Stimulated activated CD4-positive, alpha-beta T cell treated with anti-CD3 and anti-CD28 coated beads, Interleukin-15, amount 100 ng/mL, for 1 hour (primary cell): Measurements from ENCODE around the gene CDCP1.

Experiments used
- DNase-seq, 2 donors: peaks; one replicate each; pipeline ENCODE4 v3.0.0-alpha.2; 2020; ENCODE audit warnings: low read depth in 1 of 2, low spot score in 1 of 2

Gene CDCP1, protein sequence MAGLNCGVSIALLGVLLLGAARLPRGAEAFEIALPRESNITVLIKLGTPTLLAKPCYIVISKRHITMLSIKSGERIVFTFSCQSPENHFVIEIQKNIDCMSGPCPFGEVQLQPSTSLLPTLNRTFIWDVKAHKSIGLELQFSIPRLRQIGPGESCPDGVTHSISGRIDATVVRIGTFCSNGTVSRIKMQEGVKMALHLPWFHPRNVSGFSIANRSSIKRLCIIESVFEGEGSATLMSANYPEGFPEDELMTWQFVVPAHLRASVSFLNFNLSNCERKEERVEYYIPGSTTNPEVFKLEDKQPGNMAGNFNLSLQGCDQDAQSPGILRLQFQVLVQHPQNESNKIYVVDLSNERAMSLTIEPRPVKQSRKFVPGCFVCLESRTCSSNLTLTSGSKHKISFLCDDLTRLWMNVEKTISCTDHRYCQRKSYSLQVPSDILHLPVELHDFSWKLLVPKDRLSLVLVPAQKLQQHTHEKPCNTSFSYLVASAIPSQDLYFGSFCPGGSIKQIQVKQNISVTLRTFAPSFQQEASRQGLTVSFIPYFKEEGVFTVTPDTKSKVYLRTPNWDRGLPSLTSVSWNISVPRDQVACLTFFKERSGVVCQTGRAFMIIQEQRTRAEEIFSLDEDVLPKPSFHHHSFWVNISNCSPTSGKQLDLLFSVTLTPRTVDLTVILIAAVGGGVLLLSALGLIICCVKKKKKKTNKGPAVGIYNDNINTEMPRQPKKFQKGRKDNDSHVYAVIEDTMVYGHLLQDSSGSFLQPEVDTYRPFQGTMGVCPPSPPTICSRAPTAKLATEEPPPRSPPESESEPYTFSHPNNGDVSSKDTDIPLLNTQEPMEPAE

DNA sequence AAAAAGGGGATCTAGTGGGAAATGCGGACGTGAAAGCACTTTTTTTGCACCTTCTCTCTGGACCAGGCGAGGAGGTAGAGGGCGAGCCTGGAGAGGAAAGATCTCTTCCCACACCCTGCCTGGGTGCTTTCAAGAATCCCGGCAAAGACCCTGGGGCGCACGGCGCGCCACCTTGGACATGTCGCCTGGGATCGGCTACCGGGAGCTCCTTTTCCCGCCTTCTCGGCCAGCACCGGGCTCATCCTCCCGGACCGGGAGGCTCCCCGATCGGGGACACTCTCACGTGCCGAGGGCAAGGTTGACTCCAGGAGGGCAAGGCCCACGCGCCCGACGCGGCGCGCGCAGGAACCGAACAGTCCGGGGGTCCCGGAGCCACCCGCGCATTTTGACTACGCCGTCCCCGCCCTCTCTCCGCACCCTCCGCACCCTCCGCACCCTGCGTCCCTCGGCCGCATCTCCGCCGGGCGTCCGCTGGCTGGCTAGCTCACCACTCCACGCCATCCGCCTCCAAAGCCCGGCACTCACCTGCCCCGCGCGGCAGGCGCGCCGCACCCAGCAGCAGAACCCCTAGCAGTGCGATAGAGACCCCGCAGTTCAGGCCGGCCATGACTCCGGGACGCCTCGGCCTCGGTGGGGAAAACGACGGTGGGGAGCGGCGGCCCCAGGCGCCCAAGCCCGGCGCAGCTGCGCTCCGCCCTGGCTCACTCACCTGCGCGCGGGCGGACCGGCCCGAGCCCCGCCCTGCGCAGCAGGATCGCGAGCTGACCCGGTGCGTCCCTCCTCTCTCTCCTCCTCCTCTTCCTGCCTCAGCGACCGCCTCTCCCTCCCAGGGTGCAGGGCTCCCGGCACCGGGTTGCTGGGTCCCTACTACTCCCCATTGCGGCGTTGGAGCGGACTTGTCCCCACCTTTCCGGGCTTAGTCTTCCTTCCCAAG is at the start of gene CDCP1:
Gene CDCP1, minus strand, starts transcription at position 698 of the 934 bp plus-strand sequence. Its CDS starts 91 bp downstream, at position 607.
- no peak for DNase-seq

DNA sequence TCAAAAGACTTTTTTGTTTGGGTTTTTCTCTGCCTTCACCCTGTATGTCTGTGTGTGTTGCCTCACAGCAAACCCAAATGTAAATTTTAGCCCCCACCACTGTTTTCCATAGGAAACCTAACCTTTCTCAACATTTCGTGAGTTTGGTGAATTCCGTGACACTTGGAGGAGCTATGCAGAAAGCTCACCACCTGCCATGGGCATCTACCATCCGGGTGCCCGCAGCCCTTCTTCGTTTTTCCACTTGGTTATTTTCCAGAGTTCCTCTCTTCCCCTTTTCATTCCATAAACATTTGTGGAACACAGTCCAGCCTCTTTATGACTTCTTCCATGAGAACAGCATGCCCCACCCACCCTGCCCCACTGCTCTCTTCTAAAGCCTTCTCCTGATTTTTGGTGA is 48.6 kb upstream of the CDCP1 start:
- no peak for DNase-seq

DNA sequence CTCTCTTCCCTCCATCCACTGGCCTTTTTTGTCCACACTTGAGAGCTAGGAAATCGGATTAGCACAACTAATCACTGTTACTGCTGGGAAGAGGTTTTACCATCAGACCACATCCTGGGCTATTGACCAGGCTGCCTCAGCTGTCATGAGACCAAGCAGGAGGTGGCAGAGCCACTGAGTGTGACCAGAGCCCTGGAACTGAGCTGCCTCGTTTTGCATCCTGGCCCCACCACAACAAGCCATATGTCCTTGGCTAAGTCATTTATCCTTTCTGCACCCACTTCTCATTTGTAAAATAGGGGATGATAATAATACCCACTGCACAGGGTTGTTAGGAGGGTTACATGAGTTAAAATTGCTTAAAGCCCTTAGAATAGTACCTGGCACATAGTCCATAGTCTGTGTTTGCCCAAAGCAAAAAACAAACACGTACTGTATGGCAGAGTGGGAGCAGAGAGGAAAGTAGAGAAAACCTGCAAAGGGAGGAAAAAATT is 45.8 kb upstream of the CDCP1 start:
- DNase-seq, result no peak

DNA sequence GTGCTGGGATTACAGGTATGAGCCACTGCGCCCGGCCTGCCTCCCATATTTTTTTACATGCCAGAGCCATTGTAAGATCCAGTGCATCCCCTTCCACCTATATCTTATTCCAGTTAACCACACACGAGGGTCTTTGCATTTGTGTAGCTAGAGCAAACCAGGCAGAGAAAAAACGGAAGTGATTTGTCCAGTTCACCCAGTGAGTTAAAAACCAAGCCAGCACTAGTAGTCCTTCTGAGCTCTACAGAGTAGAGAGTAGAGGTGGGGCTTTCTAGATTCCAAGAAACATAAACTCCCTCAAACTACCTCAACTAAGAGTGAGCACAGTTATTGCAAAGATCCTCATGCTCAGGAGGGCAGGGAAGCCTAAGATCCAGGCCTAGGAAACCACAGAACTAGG is 45.2 kb upstream of the CDCP1 start:
- no peak for DNase-seq

DNA sequence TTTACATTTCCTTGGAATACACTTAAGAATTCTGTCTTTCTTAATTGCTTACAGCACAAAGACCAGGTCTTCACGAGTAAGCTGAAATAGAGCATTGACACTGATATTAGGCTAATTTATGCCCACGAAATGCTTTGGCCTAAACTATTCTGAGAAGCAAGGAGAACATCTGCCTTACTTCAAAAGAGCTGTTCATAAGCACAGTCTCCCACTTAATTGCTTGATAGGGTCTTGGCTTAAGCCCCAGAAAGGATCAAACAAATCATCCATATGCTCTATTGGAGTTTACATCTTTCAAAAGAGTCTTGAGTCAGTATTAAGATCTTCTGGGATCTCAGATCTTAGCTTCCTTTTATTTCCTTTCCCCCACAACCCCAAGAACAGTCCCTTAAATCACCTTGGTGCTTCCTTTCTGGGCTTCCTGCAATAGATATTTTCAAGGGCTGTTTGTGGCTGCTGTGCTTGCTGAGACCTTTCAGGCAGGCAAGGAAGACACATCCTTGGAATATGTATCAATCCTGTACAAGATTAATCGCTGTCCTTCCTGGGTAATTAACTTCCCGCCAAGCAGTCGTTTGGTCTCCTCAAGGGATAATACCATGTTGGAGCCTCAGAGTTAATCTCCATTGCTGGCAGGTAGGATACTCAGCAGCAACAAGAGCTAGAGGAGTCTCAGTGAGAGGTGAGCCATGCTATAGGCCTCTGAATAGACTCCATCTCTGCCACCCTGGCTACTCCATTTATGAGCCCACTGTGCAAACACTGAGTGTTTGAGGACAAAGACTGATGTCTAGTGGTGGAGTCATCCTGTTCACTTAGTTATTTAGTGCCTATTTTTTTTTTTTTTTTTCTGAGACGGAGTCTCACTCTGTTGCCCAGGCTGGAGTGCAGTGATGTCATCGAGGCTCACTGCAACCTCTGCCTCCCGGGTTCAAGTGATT is 42.8 kb upstream of the CDCP1 start:
- DNase-seq, result no peak

DNA sequence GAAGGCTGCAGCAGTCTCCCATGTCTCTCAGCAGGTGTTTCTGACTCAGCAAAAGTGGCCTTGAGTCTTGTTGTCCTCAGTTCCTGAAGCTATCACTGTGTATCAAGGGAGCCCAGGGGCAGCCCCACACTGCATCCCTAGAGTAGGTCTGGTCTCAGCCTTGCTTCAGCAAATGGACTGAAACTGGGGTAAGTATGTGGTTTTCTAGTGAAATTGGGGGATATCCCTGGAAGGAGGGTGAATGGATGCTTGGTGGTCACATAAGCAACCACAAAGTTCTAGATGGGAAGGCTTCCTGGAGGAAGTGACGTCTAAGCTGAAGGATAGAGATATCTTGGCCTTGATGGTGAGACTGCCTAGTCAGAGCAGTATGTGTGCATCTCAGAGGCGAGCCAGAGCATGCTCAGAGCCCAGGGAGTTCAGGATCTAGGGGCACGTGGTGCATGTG is 41.5 kb upstream of the CDCP1 start:
- no peak for DNase-seq

DNA sequence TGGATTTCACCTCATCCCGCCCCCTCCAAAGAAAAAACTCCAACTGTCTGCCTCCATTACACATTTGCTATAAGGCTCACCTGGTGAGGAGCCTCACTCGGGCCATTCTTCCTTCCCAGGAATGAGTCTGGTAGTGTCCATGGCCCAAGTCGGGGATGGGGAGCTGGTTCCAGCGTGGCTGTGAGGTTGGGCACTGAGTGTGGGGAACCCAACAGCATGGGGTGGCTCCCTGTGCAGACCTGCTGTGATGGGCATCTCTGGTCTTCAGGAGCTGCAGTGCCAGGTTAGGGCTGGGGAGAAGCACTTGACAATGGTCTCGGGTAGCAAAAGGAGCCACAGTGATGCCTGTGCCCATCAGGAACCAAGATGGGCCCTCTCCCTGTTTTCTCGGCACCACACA is 40.7 kb upstream of the CDCP1 start:
- no peak for DNase-seq

DNA sequence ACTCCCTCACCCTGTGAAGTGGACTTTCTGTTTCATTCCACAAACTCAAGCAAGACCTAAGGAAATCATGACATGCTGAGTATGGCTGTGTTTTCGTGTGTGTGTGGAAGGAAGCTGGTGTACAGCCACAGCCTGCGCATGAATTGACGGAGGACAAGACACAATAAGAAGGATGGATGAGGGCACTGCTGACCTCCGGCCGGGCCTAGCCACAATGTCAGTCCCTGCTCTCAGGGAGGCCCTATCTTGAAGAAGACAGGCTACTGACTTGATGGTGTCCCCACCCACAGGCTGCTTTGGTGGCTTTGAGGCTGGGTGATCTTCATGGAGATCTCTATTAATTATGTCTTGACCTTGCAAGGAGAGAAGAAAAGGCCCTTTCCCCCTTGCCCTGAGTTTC is 39.3 kb upstream of the CDCP1 start:
- no peak for DNase-seq

DNA sequence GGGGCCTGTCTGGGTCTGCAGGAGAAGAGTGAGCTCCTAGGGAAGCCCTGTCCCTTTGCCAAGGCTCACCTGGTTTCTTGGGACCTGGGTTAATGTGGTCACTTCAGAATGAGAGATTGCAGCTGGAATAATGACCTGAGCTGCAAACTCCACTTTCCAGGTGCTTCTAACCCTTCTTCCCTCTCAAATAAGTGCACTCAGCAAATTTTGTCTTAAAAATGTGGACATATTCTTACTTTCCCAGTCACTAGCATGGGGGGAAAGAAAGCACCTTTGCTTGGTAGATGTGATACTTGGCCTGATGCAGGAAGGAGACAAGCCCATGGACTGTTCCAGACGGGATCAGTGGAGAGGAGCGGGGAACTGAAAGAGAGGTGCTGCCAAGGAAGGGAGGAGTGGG is 38.9 kb upstream of the CDCP1 start:
- no peak for DNase-seq

DNA sequence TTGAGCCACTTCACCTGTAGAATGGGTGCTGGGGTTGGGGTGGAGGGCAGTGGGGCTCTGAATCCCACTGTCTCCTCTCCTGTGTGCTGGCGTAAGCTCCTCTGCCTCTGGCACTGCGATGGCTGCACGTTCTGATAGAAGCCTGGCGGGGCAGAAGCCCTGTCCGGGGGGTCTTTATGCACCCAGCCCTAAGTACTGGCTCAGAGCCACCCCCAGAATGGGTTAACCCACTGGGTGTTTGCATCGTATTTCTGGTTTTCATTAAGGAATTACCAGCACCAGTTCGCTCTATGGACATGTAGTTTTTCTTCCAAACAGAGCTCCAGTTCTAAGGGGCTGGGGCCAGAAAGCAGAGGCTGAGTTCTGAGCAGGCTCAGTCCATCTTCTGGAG is 37.7 kb upstream of the CDCP1 start:
- DNase-seq, result no peak

DNA sequence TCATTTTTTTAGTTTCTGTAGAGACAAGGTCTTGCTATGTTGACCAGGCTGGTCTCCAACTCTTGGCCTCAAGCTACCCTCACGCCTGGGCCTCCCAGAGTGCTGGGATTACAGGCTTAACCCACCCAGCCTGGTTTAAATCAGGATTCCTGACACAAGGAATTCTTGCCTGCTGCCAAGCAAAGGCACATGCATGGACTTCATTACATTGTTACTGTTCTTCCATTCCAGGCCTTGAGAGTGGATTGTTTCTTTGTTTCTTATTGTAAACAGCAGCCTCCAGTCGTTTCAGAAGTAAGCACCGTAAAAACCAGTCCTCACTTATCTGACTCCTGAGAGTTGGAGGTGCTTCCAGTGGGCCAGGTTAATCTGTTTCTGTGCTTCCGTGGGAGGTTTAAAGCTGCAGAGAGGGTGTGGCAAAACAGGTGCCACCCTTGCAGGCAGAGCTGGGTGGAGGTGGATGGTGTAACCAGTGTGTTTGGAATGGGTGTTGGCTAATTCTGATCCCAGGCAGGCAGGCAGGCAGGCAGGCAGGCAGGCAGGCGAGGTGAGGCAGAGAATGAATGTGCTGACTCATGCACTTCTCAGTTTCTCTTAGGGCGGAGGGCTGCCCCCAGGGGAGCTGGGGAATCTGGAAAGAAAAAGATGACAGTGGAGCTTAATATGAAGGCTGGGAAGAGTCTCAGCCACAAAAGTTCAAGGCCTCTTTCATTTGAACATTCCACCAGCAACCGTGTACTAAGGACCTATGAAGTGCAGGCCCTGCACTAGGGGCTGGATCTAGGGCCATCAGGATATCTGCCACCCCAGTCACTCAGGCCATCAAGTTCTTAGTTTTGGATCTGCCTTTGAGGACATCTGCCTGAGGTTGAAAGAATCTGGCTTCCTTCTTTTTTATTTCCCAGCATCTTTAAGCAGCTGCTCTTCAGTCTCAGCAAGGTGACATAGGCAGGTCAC is 37.0 kb upstream of the CDCP1 start:
- no peak for DNase-seq

DNA sequence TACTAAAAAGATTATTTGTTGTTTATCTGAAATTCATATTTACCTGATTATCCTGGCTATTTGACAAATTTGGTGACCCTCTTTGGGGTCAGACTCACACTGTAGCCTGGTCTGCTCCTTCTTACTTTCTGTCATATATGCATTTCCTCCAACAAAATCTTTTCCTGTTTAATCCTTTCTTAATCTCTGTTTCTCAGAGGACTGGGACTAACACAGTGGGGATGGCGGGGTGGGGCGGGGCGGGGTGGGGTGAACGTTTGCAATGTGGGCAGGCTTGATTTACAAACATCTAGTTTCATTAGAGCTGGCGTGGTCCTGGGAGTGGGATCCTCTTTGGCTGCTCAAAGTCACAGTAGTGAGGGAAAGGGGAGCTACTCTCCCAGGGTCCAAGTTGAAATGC is 35.3 kb upstream of the CDCP1 start:
- no peak for DNase-seq

DNA sequence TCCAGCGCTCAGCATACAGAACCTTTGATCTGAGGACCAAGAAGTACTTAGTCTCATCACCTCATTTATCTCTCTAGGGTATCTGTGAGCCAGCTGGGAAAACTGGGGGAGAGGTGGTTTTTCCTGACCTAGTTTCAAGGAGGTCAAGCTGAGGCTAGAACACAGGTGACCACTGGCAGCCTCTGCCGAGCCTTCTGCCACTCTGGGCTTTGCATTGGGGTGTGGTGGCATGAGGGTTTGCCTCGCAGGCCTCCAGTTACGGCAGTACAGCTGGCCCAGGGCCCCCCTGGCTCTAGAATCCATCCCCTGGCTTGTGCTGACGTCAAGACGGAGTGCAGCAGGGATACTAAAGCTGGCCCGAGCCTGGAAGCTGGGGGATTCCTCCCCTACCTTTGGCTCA is 34.7 kb upstream of the CDCP1 start:
- DNase-seq, result no peak

DNA sequence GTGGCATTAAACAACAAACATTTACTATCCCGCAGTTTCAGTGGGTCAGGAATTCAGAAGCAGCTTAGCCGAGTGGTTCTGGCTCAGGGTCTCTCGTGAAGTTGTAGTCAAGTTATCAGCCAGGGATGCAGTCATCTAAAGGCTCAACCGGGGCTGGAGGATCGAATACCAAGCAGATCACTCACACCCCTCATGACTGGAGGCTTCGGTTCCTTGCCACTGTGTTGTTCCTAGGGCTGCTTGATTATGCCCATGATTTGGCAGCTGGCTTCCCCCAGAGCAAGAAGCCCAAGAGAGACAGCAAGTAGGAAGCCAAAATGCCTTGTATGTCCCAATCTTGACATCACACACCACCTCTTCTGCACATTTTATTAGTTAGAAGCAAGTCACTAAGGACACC is 33.9 kb upstream of the CDCP1 start:
- DNase-seq, result no peak

DNA sequence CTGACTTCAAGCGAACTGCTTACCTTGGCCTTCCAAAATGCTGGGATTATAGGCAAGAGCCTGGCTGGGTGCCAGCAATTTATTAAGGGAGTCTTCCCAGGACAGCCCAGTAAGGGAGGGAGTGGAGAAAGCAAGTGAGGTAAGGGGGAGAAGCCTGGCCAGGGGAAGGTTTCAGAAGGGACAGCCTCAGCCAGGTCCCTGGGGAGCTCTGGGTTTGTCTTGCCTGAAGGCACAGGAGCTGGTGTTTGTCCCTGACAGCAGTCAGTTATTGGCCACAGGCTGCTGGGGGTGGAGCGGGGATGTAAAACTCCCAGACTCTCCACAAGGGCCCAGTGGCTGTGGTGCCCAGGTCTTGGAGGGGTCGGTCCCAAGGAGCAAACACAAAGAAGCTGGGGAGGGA is 33.0 kb upstream of the CDCP1 start:
- no peak for DNase-seq

DNA sequence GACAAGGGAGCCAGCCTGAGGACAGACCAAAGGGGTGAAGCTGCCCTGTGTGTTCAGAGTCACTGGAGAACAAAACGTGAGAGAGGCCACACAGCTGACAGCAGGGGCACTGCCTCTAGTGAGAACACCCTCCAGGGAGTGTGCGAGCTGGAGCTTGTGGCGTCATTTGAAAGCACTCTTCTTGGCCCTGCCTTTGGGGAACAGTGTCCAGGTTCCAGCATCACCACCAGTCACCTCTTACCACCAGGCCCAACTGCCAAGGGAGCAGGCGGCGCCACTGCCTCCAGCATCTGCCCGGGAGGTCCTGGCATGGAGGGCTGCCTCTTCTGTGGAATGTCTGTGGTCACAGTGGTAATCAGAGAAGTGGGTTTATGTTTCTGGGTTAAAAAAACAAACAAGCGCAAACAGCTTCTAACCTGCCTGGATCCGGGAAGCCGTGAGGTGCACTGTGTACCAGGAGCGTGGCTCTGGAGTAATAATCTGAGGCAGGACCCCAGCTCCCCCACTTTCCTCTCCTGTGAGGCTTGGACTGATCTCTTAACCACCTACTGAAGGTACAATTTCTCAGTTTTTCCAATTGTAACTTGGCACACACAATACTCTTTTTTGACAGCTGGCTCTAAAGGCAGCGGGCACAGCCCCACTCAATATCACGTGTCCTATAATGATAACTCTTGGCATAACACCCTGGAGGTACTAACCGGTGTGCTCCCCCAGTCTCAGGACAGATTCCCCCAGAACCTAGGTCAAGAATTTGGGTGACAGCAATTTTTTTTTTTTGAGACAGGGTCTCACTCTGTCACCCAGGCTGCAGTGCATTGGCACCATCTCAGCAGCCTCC is 32.2 kb upstream of the CDCP1 start:
- no peak for DNase-seq

DNA sequence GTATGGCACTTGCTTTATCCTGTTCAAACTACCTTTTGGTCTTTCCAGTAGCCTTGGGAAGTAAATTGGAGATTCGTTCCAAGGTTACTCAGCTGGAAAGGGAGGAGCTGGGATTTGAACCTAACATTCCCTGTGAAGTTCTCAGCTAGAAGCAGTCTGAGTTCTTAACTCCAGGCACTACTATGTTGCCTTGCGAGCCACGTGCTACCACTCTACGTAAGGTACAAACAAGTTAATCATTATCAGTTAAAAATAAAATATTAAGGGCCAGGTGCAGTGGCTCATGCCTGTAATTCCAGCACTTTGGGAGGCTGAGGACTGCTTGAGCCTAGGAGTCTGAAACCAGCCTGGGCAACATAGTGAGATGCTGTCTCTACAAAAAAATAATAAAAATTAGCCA is 30.7 kb upstream of the CDCP1 start:
- DNase-seq, result no peak

DNA sequence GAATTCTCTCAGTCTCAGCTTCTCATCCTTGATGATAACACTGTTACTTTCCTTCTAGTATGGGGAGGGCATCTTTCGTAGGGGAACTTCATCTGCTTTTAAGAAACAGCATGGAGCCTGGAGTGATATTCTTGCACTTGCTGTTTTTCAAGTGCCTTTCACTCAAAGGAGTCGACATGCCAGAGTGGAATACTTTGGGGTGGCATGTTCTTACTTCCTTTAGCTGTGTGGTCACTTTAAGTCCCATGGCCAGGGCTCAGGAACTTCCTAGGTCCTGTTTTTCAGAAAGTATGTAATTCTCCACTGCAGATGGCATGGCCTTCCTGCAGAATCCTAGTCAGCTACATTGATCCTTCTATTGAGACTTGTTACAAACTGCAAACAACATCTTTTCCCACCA is 28.1 kb upstream of the CDCP1 start:
- no peak for DNase-seq
